ENCODE results near the gene ZKSCAN1. TPM values are rescaled to one million over a fixed set of nuclear protein-coding genes. Genes with fewer than 3 reads are reported as not detected.

Gene ZKSCAN1
- total RNA-seq, 3 donors from 2014 or later = 30.6 to 65.1 (median 52.4) TPM

DNA sequence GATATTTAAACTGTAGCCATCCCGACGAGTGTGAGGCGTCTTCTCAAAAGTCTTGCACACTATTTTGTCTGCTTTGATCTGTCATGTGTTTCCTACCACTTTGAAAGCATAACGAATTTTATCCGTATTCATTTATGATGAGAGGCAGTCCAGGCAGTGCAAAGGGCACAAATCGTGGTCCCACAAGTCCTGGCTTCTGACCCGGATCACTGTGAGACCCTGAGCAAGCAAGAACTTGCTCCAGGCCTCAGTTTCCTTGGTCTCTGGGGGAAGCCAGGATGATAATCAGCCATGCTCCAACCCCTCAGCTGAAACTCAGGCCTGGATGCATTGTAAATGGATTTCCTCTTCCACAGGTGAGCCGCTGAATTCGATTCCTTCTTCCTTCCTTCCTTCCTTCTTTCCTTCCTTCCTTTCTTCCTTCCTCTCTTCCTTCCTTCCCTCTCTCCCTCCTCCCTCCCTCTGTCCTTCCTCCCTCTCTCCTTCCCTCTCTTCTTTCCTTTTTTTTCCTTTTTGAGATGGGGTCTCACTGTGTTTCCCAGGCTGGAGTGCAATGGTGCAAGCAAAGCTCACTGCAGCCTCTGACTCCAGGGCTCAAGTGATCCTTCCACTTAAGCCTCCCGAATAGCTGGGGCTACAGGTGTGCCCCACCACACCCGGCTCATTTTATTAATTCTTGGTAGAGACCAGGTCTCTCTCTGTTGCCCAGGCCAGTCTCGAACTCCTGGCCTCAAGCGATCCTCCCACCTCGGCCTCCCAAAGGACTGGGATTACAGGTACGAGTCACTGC lies 18.4 kb upstream of the ZKSCAN1 start:
- intact Hi-C loops (cut with DNase I; ENCODE audit: low total_unique reads) = loop anchor here (10.0 kb wide), 1 partner anchor 82 kb away; the partner anchor contains the start of gene TRIM4
- Histone ChIP-seq H3K4me1 (no peaks in the 10 kb centered on the region), H3K36me3 (no peaks in the 10 kb centered on the region), H3K27me3 (no peaks in the 10 kb centered on the region), H3K4me3 (peak overlapping the region; percentile 52 to 69 (median 55)), H3K27ac (peak overlapping the region; percentile 78 to 81), H3K9me3 (no peaks in the 10 kb centered on the region)
- TF ChIP-seq POLR2A (IDR thresholded peaks at IDR 0.05) (no peak), POLR2AphosphoS5 (IDR thresholded peaks at IDR 0.05) (no peak)
- TF ChIP-seq, protein P1, sequence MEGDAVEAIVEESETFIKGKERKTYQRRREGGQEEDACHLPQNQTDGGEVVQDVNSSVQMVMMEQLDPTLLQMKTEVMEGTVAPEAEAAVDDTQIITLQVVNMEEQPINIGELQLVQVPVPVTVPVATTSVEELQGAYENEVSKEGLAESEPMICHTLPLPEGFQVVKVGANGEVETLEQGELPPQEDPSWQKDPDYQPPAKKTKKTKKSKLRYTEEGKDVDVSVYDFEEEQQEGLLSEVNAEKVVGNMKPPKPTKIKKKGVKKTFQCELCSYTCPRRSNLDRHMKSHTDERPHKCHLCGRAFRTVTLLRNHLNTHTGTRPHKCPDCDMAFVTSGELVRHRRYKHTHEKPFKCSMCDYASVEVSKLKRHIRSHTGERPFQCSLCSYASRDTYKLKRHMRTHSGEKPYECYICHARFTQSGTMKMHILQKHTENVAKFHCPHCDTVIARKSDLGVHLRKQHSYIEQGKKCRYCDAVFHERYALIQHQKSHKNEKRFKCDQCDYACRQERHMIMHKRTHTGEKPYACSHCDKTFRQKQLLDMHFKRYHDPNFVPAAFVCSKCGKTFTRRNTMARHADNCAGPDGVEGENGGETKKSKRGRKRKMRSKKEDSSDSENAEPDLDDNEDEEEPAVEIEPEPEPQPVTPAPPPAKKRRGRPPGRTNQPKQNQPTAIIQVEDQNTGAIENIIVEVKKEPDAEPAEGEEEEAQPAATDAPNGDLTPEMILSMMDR (IDR thresholded peaks at IDR 0.05) = no peak
- DNase-seq (ENCODE audit: low spot score in 2 of 2) = no peak

DNA sequence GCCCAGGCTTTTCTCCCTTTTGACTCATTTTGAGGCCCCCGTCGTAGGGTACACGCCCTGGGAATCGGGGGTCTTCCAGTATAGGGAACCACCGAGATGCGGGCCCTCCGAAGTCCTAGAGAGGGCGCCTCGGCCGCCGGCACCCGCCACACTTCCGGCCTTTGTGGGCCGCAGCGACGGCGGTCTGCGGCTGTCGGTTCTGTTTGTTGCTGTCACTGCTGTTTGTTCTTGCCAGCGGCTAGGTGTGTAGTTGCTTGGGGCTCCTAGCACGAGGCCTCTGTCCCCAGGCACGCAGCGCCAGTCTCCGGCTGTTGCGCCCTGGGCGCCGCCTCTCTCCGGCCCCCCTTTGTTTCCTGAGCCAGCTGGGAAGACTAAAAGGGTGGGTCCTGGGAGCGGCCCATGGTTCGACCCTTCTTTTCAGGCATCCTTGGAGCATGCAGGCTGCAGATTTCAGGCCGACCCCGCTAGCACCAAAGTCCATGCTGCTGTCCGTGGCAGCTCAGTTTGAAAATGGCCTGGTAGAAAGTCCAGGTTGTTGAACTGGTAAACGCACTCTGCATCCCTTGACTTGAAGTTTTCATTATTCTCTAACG lies 17.8 kb upstream of the ZKSCAN1 start:
- Histone ChIP-seq H3K36me3 (no peaks in the 10 kb centered on the region), H3K9me3 (no peaks in the 10 kb centered on the region), H3K27ac (peak overlapping the region; percentile 78 to 81), H3K4me1 (no peaks in the 10 kb centered on the region), H3K27me3 (no peaks in the 10 kb centered on the region), H3K4me3 (peak overlapping the region; percentile 52 to 69 (median 55))
- DNase-seq (ENCODE audit: low spot score in 2 of 2) = peak in 1 of 2 donors; percentile 51
- TF ChIP-seq, protein P1 (IDR thresholded peaks at IDR 0.05) = peak in 2 of 3 donors; percentile 15 to 40
- no peak for TF ChIP-seq POLR2A (IDR thresholded peaks at IDR 0.05)
- peak; percentile 25 to 36 (median 27) for TF ChIP-seq POLR2AphosphoS5 (IDR thresholded peaks at IDR 0.05)
- intact Hi-C loops (cut with DNase I; ENCODE audit: low total_unique reads) = loop anchor here (10.0 kb wide), 1 partner anchor 83 kb away; the partner anchor contains the start of gene TRIM4

- Histone ChIP-seq H3K27me3 (no peaks in the 10 kb centered on the region), H3K27ac (no peak overlapping the region), H3K4me3 (no peak overlapping the region), H3K9me3 (no peaks in the 10 kb centered on the region), H3K4me1 (no peaks in the 10 kb centered on the region), H3K36me3 (no peaks in the 10 kb centered on the region)
- DNase-seq (ENCODE audit: low spot score in 2 of 2) = no peak
- intact Hi-C loops (cut with DNase I; ENCODE audit: low total_unique reads) = no loop called here
- TF ChIP-seq POLR2AphosphoS5 (IDR thresholded peaks at IDR 0.05) (no peak), POLR2A (IDR thresholded peaks at IDR 0.05) (no peak)
- TF ChIP-seq, protein P1 (IDR thresholded peaks at IDR 0.05) = no peak
Observed at GRCh38 chr7:100000239-100000638, 15.2 kb upstream of the ZKSCAN1 start.

DNA sequence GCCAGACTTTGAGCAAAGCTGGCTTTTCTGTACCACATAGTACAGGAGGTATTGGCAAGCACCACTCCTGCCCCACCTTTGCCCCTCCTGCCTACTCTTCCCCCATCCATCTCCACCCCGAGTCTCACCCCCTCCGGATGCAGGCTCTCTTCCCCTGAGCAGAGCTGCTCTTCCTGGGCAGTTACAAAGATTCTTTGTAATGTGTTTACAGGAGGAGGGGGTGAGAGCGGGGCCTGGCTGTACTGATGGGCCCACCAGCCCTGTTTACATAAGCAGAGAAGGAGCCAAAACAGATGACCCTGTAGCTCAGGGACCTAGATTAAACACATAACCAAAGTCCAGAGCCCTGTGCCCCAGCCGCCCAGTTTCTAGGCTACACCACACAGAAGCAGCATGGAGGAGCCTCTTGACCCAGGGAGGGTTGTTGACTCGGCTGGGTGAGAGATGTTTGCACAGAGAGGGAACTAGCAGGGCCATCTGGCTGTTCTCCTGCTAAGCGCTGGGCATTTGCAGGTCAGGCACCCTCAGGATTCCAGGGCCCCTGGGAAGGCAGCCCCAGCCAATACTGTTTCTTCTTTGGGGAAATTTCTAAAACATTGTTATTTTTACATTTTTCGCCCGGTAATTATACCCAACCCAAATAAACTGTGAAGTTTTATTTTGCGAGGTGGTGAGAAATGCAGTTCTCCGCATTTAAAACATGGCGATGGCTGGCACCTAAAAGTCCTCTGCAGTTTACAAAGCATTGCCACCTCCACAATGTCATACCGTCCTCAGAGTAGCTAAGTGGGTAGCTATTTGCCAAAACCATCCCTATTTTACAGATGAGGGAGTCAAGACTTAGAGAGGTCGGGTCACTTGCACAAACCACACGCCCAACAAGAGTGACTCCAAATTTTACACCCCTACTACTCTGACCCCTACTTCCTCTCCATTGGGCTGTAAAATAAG lies 11.4 kb upstream of the ZKSCAN1 start:
- intact Hi-C loops (cut with DNase I; ENCODE audit: low total_unique reads) = no loop called here
- peak overlapping the region; percentile 45 to 70 for H3K27ac ChIP-seq
- no peaks in the 10 kb centered on the region for H3K4me1 ChIP-seq
- no peaks in the 10 kb centered on the region for H3K9me3 ChIP-seq
- DNase-seq (ENCODE audit: low spot score in 2 of 2) = peak in 1 of 2 donors; percentile 69
- TF ChIP-seq POLR2A (IDR thresholded peaks at IDR 0.05) (no peak), POLR2AphosphoS5 (IDR thresholded peaks at IDR 0.05) (no peak)
- TF ChIP-seq, protein P1 (IDR thresholded peaks at IDR 0.05) = no peak
- no peaks in the 10 kb centered on the region for H3K36me3 ChIP-seq
- H3K27me3 ChIP-seq = no peaks in the 10 kb centered on the region
- H3K4me3 ChIP-seq = no peak overlapping the region

Measured in breast epithelium (tissue), 4 donors.